ENCODE data around the gene C1orf146.

Gene C1orf146

DNA sequence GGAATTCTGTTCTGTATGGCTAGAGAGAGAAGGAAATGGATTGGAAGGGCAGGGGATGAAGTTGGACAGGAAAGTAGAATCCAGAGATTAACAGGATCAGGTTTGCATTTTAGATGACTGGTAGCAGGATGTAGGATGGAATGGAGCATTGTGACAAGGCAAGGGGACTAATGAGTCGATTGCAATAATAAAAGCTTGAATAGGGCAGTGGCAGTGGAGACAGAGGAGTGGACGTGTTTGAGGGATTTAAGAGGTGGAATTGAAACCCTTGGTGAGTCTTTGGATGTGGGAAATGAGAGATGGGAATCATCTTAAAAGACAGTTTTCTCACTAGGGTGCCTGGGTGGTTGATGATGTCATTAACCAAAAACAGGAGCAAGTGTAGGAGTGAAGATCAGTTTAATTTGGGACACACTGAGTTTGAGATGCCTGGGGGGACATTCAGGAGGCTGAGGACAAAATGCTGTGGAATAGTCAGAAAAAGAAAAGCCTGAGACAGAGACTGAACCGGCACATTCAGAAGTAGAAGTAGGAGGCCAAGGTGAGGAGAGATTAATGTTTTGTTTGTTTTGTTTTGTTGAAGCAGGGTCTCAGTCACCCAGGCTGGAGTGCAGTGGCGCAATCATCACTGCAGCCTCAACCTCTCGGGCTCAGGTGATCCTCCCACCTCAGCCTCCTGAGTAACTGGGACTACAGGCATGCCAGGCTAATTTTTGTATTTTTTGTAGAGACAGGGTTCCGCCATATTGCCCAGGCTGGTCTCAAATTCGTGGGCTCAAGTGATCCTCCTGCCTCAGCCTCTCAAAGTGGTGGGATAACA is 29.1 kb upstream of the C1orf146 start:
- H3K4me3 ChIP-seq (ENCODE audit: severe bottlenecking): no peak overlapping the region
- DNase-seq (ENCODE audit: low spot score) (no peak), ATAC-seq (ENCODE audit: low read depth) (no peak)
- no peak overlapping the region for H3K27ac ChIP-seq (ENCODE audit: poor library complexity, severe bottlenecking)
- H3K9me3 ChIP-seq (ENCODE audit: severe bottlenecking): no peaks in the 10 kb centered on the region
- H3K4me1 ChIP-seq (ENCODE audit: insufficient read depth, poor library complexity, severe bottlenecking): peaks cover 26% of the 10 kb centered on the region
- no peaks in the 10 kb centered on the region for H3K36me3 ChIP-seq (ENCODE audit: low read depth)
- TF ChIP-seq, protein P1, sequence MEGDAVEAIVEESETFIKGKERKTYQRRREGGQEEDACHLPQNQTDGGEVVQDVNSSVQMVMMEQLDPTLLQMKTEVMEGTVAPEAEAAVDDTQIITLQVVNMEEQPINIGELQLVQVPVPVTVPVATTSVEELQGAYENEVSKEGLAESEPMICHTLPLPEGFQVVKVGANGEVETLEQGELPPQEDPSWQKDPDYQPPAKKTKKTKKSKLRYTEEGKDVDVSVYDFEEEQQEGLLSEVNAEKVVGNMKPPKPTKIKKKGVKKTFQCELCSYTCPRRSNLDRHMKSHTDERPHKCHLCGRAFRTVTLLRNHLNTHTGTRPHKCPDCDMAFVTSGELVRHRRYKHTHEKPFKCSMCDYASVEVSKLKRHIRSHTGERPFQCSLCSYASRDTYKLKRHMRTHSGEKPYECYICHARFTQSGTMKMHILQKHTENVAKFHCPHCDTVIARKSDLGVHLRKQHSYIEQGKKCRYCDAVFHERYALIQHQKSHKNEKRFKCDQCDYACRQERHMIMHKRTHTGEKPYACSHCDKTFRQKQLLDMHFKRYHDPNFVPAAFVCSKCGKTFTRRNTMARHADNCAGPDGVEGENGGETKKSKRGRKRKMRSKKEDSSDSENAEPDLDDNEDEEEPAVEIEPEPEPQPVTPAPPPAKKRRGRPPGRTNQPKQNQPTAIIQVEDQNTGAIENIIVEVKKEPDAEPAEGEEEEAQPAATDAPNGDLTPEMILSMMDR (IDR thresholded peaks at IDR 0.05; ENCODE audit: poor library complexity, severe bottlenecking): no peak
- H3K27me3 ChIP-seq (ENCODE audit: insufficient read depth, poor library complexity, severe bottlenecking): no peaks in the 10 kb centered on the region

DNA sequence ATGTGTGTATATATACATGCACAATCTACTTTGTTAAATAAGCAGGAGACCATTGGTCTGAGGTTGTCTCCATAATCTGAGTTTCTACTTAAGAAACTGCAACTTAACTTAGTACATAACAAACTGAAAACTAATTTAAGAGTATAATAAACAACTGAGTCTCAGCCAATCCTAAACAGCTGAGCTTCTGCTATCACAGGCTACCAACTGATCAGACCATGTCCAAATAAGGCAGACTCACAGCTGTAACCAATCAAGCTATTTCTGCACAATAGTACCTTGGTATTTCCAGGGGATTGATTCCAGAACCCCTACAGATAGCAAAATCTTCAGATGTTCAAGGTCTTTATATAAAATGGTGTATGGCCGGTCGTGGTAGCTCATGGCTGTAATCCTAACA is 26.0 kb upstream of the C1orf146 start:
- Histone ChIP-seq H3K36me3 (ENCODE audit: low read depth) (no peaks in the 10 kb centered on the region), H3K27me3 (ENCODE audit: insufficient read depth, poor library complexity, severe bottlenecking) (no peaks in the 10 kb centered on the region), H3K9me3 (ENCODE audit: severe bottlenecking) (no peaks in the 10 kb centered on the region), H3K27ac (ENCODE audit: poor library complexity, severe bottlenecking) (no peak overlapping the region), H3K4me1 (ENCODE audit: insufficient read depth, poor library complexity, severe bottlenecking) (no peaks in the 10 kb centered on the region), H3K4me3 (ENCODE audit: severe bottlenecking) (no peak overlapping the region)
- no peak for DNase-seq (ENCODE audit: low spot score)
- ATAC-seq (ENCODE audit: low read depth): no peak
- TF ChIP-seq, protein P1 (IDR thresholded peaks at IDR 0.05; ENCODE audit: poor library complexity, severe bottlenecking): no peak

DNA sequence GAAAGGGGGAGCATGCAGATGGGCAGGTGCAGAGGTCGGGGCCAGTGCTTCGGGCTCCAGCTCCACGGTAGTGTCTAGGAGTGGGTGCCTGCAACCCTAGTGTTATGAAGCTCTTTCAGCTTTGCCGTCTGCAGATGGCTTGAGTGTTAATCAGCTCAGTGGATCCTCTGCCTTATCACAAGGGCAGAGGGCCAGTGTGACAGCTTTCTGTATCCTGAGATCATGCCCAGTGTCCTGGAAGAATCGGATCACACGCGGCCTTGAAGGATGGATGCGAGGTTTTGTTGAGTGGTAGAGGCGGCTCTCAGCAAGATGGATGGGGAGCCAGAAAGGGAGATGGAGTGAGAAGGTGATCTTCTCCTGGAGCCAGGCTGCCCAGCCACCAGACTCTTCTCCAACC is 25.5 kb upstream of the C1orf146 start:
- Histone ChIP-seq H3K4me1 (ENCODE audit: insufficient read depth, poor library complexity, severe bottlenecking) (no peaks in the 10 kb centered on the region), H3K36me3 (ENCODE audit: low read depth) (no peaks in the 10 kb centered on the region), H3K9me3 (ENCODE audit: severe bottlenecking) (no peaks in the 10 kb centered on the region), H3K27me3 (ENCODE audit: insufficient read depth, poor library complexity, severe bottlenecking) (no peaks in the 10 kb centered on the region), H3K4me3 (ENCODE audit: severe bottlenecking) (no peak overlapping the region), H3K27ac (ENCODE audit: poor library complexity, severe bottlenecking) (no peak overlapping the region)
- ATAC-seq (ENCODE audit: low read depth) (no peak), DNase-seq (ENCODE audit: low spot score) (no peak)
- TF ChIP-seq, protein P1 (IDR thresholded peaks at IDR 0.05; ENCODE audit: poor library complexity, severe bottlenecking): no peak

- no peaks in the 10 kb centered on the region for H3K4me1 ChIP-seq (ENCODE audit: insufficient read depth, poor library complexity, severe bottlenecking)
- ATAC-seq (ENCODE audit: low read depth) (no peak), DNase-seq (ENCODE audit: low spot score) (no peak)
- no peaks in the 10 kb centered on the region for H3K36me3 ChIP-seq (ENCODE audit: low read depth)
- TF ChIP-seq, protein P1 (IDR thresholded peaks at IDR 0.05; ENCODE audit: poor library complexity, severe bottlenecking): no peak
- no peaks in the 10 kb centered on the region for H3K27me3 ChIP-seq (ENCODE audit: insufficient read depth, poor library complexity, severe bottlenecking)
- H3K9me3 ChIP-seq (ENCODE audit: severe bottlenecking): no peaks in the 10 kb centered on the region
- no peak overlapping the region for H3K4me3 ChIP-seq (ENCODE audit: severe bottlenecking)
- no peak overlapping the region for H3K27ac ChIP-seq (ENCODE audit: poor library complexity, severe bottlenecking)
Observed at GRCh38 chr1:92194511-92194910, 23.2 kb upstream of the C1orf146 start.

- H3K27me3 ChIP-seq (ENCODE audit: insufficient read depth, poor library complexity, severe bottlenecking): no peaks in the 10 kb centered on the region
- H3K4me3 ChIP-seq (ENCODE audit: severe bottlenecking): no peak overlapping the region
- H3K36me3 ChIP-seq (ENCODE audit: low read depth): no peaks in the 10 kb centered on the region
- DNase-seq (ENCODE audit: low spot score) (no peak), ATAC-seq (ENCODE audit: low read depth) (no peak)
- no peaks in the 10 kb centered on the region for H3K4me1 ChIP-seq (ENCODE audit: insufficient read depth, poor library complexity, severe bottlenecking)
- TF ChIP-seq, protein P1 (IDR thresholded peaks at IDR 0.05; ENCODE audit: poor library complexity, severe bottlenecking): no peak
- no peaks in the 10 kb centered on the region for H3K9me3 ChIP-seq (ENCODE audit: severe bottlenecking)
- H3K27ac ChIP-seq (ENCODE audit: poor library complexity, severe bottlenecking): no peak overlapping the region
Observed at GRCh38 chr1:92201973-92202372, 15.7 kb upstream of the C1orf146 start.

Measured in RWPE2 (cell line).